Heart left ventricle (tissue), 13 donors: ENCODE data around the gene ACKR2.

Source experiments
- CTCF ChIP-seq, 12 donors: fragments of 200-600 bp; sonication (generic) in 4 of 12; IDR thresholded peaks; one replicate each; pipeline versions ENCODE4 v1.5.0 to v1.8.0; 2018 to 2022; ENCODE audit warnings: antibody characterized with exemption in 12 of 12, mild to moderate bottlenecking in 5 of 12
- POLR2A ChIP-seq, 2 donors: fragments of 450-650 bp; IDR thresholded peaks; one replicate each; pipeline ENCODE4 v1.6.1; 2017; ENCODE audit warnings: antibody characterized with exemption in 2 of 2, mild to moderate bottlenecking in 2 of 2, moderate library complexity in 2 of 2
- donor health status: ischemic (EF 13 %, LVEDD 7.1; RV severe dilation, severe dysfunction).
- donor health status: DM: no; HTN: yes; CAD: no.
- donor health status: DM: no; HTN: no; CAD: no.
- donor health status: ischemic (EF 25% LVEDD 6.9; RV normal size, moderate dysfunction).
- donor health status: ischemic (EF 25% LVEDD 5.7; RV mildly dilated, moderate dysfunction).
- donor health status: ischemic (EF 35%, LVEDD 5.7; RV mildly dilated, moderate dysfunction).
- donor health status: nonischemic (EF 11% LVEDD 7.7; RV severe dilation, severe dysfunction).
- donor health status: DM: yes; HTN: yes; CAD: no.
- donor health status: PGD.
- donor health status: ischemic (EF 29% LVEDD 5.4; RV normal size, mild dysfunction).
- donor health status: nonischemic (EF 23%, LVEDD 6.1; RV moderate dilation, normal function).

- TF ChIP-seq CTCF (IDR thresholded peaks at IDR 0.05), result no peak
- no peak for TF ChIP-seq POLR2A (IDR thresholded peaks at IDR 0.05)
Measured at GRCh38 chr3:42905740-42906069, 96.5 kb downstream of the ACKR2 start.
